Neural cell (in vitro differentiated cells): Measurements from ENCODE around the gene DUOXA1. TPM values are rescaled to one million over a fixed set of nuclear protein-coding genes. Genes with fewer than 3 reads are reported as not detected.

Experiments
- H2AFZ ChIP-seq: fragments of 200-600, 300-800 bp; sonication (generic), shearing (Covaris generic); 2 replicates; pipeline ENCODE4 v1.6.0; 2014; ENCODE audit warnings: low read depth, mild to moderate bottlenecking, antibody characterized with exemption, low read length, moderate library complexity
- H3F3A ChIP-seq: fragments of 200-600 bp; shearing (Covaris generic); 2 replicates; pipeline ENCODE4 v1.6.1; 2016; ENCODE audit warnings: mild to moderate bottlenecking, moderate library complexity, mixed read lengths, antibody characterized with exemption, low read length; ENCODE audit not compliant: insufficient read depth, poor library complexity, severe bottlenecking
- H3K27ac ChIP-seq: fragments of 200-600, 300-800 bp; sonication (generic), shearing (Covaris generic); 2 replicates; pipeline ENCODE4 v1.5.1; 2014; ENCODE audit warnings: mild to moderate bottlenecking, low read length, moderate library complexity
- H3K27me3 ChIP-seq: fragments of 300-800, 200-600 bp; sonication (generic), shearing (Covaris generic); 2 replicates; pipeline ENCODE4 v1.6.0; 2014; ENCODE audit warnings: mild to moderate bottlenecking, low read depth, low read length, moderate library complexity; ENCODE audit not compliant: insufficient read depth
- H3K36me3 ChIP-seq: fragments of 300-800, 200-600 bp; sonication (generic), shearing (Covaris generic); 2 replicates; pipeline ENCODE4 v1.5.1; 2014; ENCODE audit warnings: mild to moderate bottlenecking, antibody characterized with exemption, low read length, moderate library complexity; ENCODE audit not compliant: insufficient read depth
- H3K4me2 ChIP-seq: fragments of 300-800, 200-600 bp; sonication (generic), shearing (Covaris generic); 2 replicates; pipeline ENCODE4 v1.6.0; 2014; ENCODE audit warnings: mild to moderate bottlenecking, low read length
- H3K4me3 ChIP-seq: fragments of 300-800, 200-600 bp; sonication (generic), shearing (Covaris generic); 2 replicates; pipeline ENCODE4 v1.5.1; 2014; ENCODE audit warnings: mild to moderate bottlenecking, low read length, moderate library complexity
- H3K79me2 ChIP-seq: fragments of 200-600 bp; shearing (Covaris generic); replicated peaks from 2 replicates; pipeline ENCODE4 v1.6.0; 2014; ENCODE audit warnings: mild to moderate bottlenecking, low read length, moderate library complexity; ENCODE audit not compliant: insufficient read depth
- H3K9ac ChIP-seq: fragments of 300-800, 200-600 bp; sonication (generic), shearing (Covaris generic); 2 replicates; pipeline ENCODE4 v1.6.1; 2016; ENCODE audit warnings: mild to moderate bottlenecking, low read length, mixed read lengths
- H3K9me2 ChIP-seq: fragments of 200-600 bp; shearing (Covaris generic); 2 replicates; pipeline ENCODE4 v1.6.1; 2016; ENCODE audit warnings: mild to moderate bottlenecking, low read length, mixed read lengths; ENCODE audit not compliant: insufficient read depth
- H3K9me3 ChIP-seq: fragments of 200-600, 300-800 bp; sonication (generic), shearing (Covaris generic); 2 replicates; pipeline ENCODE4 v1.6.1; 2016; ENCODE audit warnings: mild to moderate bottlenecking, mixed run types, low read length, moderate library complexity, mixed read lengths
- H4K20me1 ChIP-seq: fragments of 200-600 bp; shearing (Covaris generic); 2 replicates; pipeline ENCODE4 v1.6.1; 2016; ENCODE audit warnings: mild to moderate bottlenecking, mixed run types; ENCODE audit not compliant: insufficient read depth
- EP300 ChIP-seq: fragments of 450-650 bp; conservative IDR thresholded peaks from 2 replicates; pipeline ENCODE4 v1.6.1; 2014; ENCODE audit warnings: antibody characterized with exemption, mild to moderate bottlenecking, moderate library complexity; ENCODE audit not compliant: poor library complexity, severe bottlenecking
- EZH2 ChIP-seq: fragments of 200-600, 300-800 bp; shearing (Covaris generic), sonication (generic); IDR thresholded peaks from 2 replicates; pipeline ENCODE4 v1.6.1; 2014; ENCODE audit warnings: antibody characterized with exemption, low read length, borderline replicate concordance, mild to moderate bottlenecking; ENCODE audit not compliant: insufficient read depth, poor library complexity, severe bottlenecking
- MXI1 ChIP-seq: fragments of 450-650 bp; conservative IDR thresholded peaks from 2 replicates; pipeline ENCODE4 v1.6.1; 2014; ENCODE audit warnings: antibody characterized with exemption, mild to moderate bottlenecking; ENCODE audit not compliant: poor library complexity, severe bottlenecking
- POLR2AphosphoS5 ChIP-seq: IDR thresholded peaks from 2 replicates; pipeline ENCODE4 v1.6.1; 2012
- RAD21 ChIP-seq: fragments of 450-650 bp; conservative IDR thresholded peaks from 2 replicates; pipeline ENCODE4 v1.6.1; 2014; ENCODE audit warnings: antibody characterized with exemption, mild to moderate bottlenecking, moderate library complexity
- SMC3 ChIP-seq: fragments of 450-650 bp; conservative IDR thresholded peaks from 2 replicates; pipeline ENCODE4 v1.6.1; 2014; ENCODE audit warnings: antibody characterized with exemption, mild to moderate bottlenecking, moderate library complexity; ENCODE audit not compliant: poor library complexity
- TAF1 ChIP-seq: IDR thresholded peaks from 2 replicates; pipeline ENCODE4 v1.6.1; 2012; ENCODE audit warnings: low read depth
- polyA plus RNA-seq: library from polyadenylated mRNA; depleted of rRNA; stranded (reverse); fragments of >200 nt; gene quantifications from 2 replicates; pipeline ENCODE4 v1.2.3, GENCODE V29; 2014
- TF ChIP-seq, protein P1 (sequence below): fragments of 450-650 bp; IDR thresholded peaks from 2 replicates; pipeline ENCODE4 v1.5.1; 2014; ENCODE audit warnings: antibody characterized with exemption, mild to moderate bottlenecking, moderate library complexity; ENCODE audit not compliant: poor library complexity, severe bottlenecking
- TF ChIP-seq, protein P2 (sequence below): IDR thresholded peaks from 2 replicates; pipeline ENCODE4 v1.6.1; 2012; ENCODE audit warnings: borderline replicate concordance

Gene DUOXA1
- polyA plus RNA-seq, 1 donor from 2014 or later, result not detected

DNA sequence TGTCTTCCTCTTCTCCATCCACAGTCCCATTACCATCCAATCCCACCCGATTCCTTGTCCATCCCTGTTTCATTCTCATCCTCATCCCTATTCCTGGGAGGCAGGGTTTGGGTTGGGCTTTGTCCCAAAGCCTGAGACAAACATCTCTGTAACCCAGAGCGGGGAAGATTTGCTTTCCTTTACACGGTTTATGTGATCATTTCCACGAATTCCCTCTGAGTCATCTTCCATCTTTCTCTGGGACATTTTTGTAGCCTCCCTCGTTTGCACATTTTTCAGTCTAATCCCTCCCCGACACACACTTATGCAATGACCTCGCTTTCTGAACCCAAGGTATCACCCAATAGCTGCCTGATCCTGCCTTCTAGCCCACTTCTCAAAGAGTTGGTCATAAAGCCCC, 38.5 kb downstream of the DUOXA1 start:
- Histone ChIP-seq H3F3A (no peaks in the 10 kb centered on the region), H3K27me3 (no peaks in the 10 kb centered on the region), H3K4me2 (no peak overlapping the region), H3K4me3 (no peak overlapping the region), H3K9me3 (no peaks in the 10 kb centered on the region), H3K36me3 (no peaks in the 10 kb centered on the region), H2AFZ (no peak overlapping the region), H4K20me1 (no peaks in the 10 kb centered on the region), H3K9ac (no peak overlapping the region), H3K79me2 (no peaks in the 10 kb centered on the region), H3K27ac (no peak overlapping the region), H3K9me2 (no peaks in the 10 kb centered on the region)
- TF ChIP-seq, protein P1, sequence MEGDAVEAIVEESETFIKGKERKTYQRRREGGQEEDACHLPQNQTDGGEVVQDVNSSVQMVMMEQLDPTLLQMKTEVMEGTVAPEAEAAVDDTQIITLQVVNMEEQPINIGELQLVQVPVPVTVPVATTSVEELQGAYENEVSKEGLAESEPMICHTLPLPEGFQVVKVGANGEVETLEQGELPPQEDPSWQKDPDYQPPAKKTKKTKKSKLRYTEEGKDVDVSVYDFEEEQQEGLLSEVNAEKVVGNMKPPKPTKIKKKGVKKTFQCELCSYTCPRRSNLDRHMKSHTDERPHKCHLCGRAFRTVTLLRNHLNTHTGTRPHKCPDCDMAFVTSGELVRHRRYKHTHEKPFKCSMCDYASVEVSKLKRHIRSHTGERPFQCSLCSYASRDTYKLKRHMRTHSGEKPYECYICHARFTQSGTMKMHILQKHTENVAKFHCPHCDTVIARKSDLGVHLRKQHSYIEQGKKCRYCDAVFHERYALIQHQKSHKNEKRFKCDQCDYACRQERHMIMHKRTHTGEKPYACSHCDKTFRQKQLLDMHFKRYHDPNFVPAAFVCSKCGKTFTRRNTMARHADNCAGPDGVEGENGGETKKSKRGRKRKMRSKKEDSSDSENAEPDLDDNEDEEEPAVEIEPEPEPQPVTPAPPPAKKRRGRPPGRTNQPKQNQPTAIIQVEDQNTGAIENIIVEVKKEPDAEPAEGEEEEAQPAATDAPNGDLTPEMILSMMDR, result no peak
- TF ChIP-seq EP300 (no peak), POLR2AphosphoS5 (no peak), RAD21 (no peak), SMC3 (no peak), TAF1 (no peak), EZH2 (no peak), MXI1 (no peak)
- TF ChIP-seq, protein P2, sequence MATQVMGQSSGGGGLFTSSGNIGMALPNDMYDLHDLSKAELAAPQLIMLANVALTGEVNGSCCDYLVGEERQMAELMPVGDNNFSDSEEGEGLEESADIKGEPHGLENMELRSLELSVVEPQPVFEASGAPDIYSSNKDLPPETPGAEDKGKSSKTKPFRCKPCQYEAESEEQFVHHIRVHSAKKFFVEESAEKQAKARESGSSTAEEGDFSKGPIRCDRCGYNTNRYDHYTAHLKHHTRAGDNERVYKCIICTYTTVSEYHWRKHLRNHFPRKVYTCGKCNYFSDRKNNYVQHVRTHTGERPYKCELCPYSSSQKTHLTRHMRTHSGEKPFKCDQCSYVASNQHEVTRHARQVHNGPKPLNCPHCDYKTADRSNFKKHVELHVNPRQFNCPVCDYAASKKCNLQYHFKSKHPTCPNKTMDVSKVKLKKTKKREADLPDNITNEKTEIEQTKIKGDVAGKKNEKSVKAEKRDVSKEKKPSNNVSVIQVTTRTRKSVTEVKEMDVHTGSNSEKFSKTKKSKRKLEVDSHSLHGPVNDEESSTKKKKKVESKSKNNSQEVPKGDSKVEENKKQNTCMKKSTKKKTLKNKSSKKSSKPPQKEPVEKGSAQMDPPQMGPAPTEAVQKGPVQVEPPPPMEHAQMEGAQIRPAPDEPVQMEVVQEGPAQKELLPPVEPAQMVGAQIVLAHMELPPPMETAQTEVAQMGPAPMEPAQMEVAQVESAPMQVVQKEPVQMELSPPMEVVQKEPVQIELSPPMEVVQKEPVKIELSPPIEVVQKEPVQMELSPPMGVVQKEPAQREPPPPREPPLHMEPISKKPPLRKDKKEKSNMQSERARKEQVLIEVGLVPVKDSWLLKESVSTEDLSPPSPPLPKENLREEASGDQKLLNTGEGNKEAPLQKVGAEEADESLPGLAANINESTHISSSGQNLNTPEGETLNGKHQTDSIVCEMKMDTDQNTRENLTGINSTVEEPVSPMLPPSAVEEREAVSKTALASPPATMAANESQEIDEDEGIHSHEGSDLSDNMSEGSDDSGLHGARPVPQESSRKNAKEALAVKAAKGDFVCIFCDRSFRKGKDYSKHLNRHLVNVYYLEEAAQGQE, result no peak

DNA sequence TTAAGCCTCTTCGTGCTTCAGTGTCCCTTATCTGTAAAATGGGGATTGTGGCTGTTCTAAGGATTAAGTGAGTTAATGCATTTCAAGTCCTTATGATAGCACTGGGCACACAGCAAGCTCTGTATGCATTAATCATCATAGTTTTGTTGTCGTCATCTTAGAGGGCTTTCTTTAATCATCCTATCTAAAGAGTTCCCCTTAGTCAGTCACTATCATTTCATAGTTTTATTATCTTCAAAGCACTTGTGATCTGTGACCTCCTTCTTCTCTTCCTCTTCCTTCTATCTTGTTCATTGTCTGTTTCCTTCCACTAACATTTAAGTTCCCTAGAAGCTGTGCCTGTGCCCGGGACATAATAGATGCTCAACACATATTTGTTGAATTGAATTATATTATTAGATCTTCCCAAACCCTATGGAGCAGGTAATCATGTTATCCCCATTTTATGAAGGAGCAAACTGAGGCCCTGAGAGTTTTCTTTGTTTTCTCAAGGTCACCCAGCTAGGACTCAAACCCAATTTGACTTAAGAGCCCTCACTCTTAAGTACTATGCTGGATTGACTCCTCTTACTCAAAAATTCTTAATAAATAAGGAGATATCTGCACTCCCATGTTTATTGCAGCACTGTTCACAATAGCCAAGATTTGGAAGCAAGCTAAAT, 39.8 kb downstream of the DUOXA1 start:
- Histone ChIP-seq H3K4me3 (no peak overlapping the region), H3K36me3 (no peaks in the 10 kb centered on the region), H3K79me2 (no peaks in the 10 kb centered on the region), H3K9me2 (no peaks in the 10 kb centered on the region), H3K9ac (no peak overlapping the region), H3K27me3 (no peaks in the 10 kb centered on the region), H3K4me2 (no peak overlapping the region), H2AFZ (no peak overlapping the region), H3K27ac (no peak overlapping the region), H3K9me3 (no peaks in the 10 kb centered on the region), H3F3A (no peaks in the 10 kb centered on the region), H4K20me1 (no peaks in the 10 kb centered on the region)
- TF ChIP-seq SMC3 (no peak), POLR2AphosphoS5 (no peak), EZH2 (no peak), TAF1 (no peak), MXI1 (no peak), RAD21 (no peak), EP300 (no peak)
- TF ChIP-seq, protein P2, result no peak
- TF ChIP-seq, protein P1, result no peak
